ENCODE results near the gene MTA3. TPM values are rescaled to one million over a fixed set of nuclear protein-coding genes. Genes with fewer than 3 reads are reported as not detected.

The MTA3 gene
- total and polyA plus RNA-seq, 8 donors: 16.8 to 28.1 (median 21.6) TPM

DNA sequence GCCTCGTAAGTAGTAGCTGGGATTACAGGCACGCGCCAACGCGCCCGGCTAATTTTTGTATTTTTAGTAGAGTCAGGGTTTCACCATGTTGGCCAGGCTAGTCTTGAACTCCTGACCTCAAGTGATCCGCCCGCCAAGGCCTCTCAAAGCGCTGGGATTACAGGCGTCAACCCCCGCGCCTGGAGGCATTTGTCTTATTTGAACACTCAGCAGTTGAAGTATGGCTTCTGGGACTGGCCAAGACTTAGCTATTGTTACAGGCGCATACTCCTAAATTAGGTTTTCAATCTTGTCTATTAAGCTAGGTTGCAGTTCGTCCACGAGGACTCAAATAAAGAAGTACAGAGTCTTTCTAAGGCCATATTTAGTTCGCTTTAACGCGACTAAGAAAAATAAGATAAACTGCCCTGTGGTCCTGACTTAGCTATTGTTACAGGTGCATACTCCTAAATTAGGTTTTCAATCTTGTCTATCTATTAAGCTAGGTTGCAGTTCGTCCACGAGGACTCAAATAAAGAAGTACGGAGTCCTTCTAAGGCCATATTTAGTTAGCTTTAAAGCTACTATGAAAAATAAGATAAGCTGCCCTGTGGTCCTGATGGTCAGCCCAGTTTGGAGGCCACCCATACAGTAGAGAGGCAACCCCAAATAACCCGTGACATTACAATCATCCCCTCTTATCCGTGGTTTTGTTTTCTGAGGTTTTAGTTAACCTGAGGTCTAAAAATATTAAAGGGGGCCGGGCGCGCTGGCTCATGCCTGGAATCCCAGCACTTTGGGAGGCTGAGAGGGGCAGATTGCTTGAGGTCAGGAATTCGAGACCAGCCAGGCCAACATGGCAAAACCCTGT, 20.8 kb upstream of the MTA3 start:
- no peak overlapping the region for H3K4me3 ChIP-seq
- H3K27ac ChIP-seq: no peak overlapping the region
- WGBS, 2 donors: 92% methylated on average over 27 of the region's 27 CpGs
- FAIRE-seq (no peak), DNase-seq (no peak), ATAC-seq (no peak)
- H3K36me3 ChIP-seq: no peaks in the 10 kb centered on the region
- H3K9me3 ChIP-seq: no peaks in the 10 kb centered on the region
- no peaks in the 10 kb centered on the region for H3K27me3 ChIP-seq
- intact Hi-C loops (cut with DNase I): no loop called here
- TF ChIP-seq, protein P1, sequence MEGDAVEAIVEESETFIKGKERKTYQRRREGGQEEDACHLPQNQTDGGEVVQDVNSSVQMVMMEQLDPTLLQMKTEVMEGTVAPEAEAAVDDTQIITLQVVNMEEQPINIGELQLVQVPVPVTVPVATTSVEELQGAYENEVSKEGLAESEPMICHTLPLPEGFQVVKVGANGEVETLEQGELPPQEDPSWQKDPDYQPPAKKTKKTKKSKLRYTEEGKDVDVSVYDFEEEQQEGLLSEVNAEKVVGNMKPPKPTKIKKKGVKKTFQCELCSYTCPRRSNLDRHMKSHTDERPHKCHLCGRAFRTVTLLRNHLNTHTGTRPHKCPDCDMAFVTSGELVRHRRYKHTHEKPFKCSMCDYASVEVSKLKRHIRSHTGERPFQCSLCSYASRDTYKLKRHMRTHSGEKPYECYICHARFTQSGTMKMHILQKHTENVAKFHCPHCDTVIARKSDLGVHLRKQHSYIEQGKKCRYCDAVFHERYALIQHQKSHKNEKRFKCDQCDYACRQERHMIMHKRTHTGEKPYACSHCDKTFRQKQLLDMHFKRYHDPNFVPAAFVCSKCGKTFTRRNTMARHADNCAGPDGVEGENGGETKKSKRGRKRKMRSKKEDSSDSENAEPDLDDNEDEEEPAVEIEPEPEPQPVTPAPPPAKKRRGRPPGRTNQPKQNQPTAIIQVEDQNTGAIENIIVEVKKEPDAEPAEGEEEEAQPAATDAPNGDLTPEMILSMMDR (IDR thresholded peaks at IDR 0.05): no peak
- H3K4me1 ChIP-seq: no peaks in the 10 kb centered on the region

DNA sequence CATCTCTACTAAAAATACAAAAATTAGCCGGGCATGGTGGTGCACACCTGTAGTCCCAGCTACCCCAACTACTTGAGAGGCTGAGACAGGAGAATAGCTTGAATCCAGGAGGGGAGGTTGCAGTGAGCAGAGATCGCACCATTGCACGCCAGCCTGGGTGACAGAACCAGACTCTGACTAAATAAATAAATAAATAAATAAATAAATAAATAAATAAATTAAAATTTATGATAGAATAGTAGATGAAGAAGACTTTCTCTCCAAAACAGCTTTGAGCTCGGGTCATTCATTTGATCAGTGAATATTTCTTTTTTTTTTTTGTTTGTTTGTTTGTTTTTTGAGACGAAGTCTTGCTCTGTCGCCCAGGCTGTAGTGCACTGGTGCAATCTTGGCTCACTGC, 17.6 kb upstream of the MTA3 start:
- TF ChIP-seq, protein P1 (IDR thresholded peaks at IDR 0.05): no peak
- intact Hi-C loops (cut with DNase I): no loop called here
- Histone ChIP-seq H3K9me3 (no peaks in the 10 kb centered on the region), H3K27me3 (no peaks in the 10 kb centered on the region), H3K4me1 (no peaks in the 10 kb centered on the region), H3K36me3 (no peaks in the 10 kb centered on the region), H3K4me3 (no peak overlapping the region), H3K27ac (no peak overlapping the region)
- DNase-seq (no peak), FAIRE-seq (no peak), ATAC-seq (no peak)
- WGBS, 2 donors: 92 to 93% methylated on average over 6 of the region's 6 CpGs

DNA sequence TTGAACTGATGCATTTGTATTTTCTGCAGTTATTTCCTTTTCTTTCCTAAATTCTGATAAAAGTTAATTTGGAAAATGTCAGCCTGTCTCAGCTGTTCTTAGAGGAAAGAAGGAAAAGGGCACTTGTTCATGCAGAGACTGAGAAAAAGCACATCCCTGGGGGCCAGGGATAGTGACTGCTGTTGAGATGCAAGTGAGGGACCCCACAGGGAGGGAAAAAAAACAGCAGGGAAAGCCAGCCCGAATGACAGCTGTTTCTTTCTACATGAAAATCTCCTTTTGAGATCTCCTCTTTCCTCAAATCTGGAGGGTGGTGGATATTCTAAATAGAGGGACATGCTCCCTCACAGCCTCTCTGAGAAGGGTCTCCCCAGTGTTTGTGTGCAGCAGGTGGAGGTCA, 14.0 kb upstream of the MTA3 start:
- Histone ChIP-seq H3K27me3 (no peaks in the 10 kb centered on the region), H3K9me3 (no peaks in the 10 kb centered on the region), H3K27ac (no peak overlapping the region), H3K4me3 (no peak overlapping the region), H3K4me1 (no peaks in the 10 kb centered on the region), H3K36me3 (no peaks in the 10 kb centered on the region)
- TF ChIP-seq, protein P1 (IDR thresholded peaks at IDR 0.05): no peak
- WGBS, 2 donors: 30 to 48% methylated on average over 1 of the region's 1 CpG
- DNase-seq (no peak), FAIRE-seq (no peak), ATAC-seq (no peak)
- intact Hi-C loops (cut with DNase I): no loop called here

DNA sequence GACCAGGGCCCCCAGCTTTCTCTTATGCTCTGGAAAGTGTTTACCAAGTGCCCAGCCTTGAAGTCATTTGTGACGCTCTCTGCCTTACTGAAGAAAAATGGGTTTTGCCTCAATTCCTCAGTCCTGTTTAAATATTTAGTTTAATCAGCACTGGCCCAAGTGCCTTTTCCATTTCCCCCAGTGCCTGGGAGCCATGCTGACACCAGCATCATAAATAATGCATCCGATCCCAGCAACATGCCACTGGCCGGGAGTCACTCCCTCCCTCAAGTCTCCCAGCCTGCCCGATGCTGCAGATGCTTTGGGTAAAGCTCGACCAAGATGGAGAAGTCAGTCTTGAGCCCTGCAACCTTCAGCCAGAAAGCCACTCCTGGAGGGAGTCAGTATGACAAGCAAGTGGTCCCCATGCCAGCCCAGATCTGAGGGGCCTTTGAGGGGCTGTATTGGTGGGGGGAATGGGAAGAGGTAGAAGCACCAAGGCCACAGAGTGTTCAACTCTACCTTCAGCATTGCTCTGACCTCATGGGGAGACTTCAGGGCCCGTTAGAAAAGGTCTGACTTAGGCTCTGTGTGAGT, 12.0 kb upstream of the MTA3 start:
- intact Hi-C loops (cut with DNase I): no loop called here
- no peaks in the 10 kb centered on the region for H3K4me1 ChIP-seq
- H3K27ac ChIP-seq: no peak overlapping the region
- no peaks in the 10 kb centered on the region for H3K27me3 ChIP-seq
- H3K4me3 ChIP-seq: no peak overlapping the region
- TF ChIP-seq, protein P1 (IDR thresholded peaks at IDR 0.05): no peak
- H3K36me3 ChIP-seq: no peaks in the 10 kb centered on the region
- DNase-seq (no peak), ATAC-seq (no peak), FAIRE-seq (no peak)
- WGBS, 2 donors: 72 to 83% methylated on average over 6 of the region's 6 CpGs
- H3K9me3 ChIP-seq: no peaks in the 10 kb centered on the region

DNA sequence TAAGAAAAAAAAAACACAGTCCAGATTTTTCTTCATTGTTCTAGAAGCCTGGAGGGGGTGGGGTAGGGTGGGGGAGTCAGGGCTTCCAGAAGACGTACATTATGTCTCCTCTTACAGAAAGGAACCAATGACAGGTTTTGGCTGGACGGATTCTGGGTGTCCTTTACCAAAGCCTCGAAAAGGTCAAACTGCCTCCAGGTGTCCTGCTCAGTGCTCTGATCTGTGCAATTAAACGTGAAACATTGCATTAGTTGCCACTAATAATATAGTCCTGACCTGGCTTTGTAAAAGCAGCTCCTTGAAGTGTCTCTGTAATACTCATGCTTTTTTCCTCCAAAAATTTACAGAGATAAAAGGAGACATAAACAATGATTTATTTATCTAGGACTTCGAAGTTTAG, 11.1 kb upstream of the MTA3 start:
- 57 to 60% methylated on average over 5 of the region's 5 CpGs for WGBS, 2 donors
- ATAC-seq (no peak), FAIRE-seq (no peak), DNase-seq (no peak)
- Histone ChIP-seq H3K36me3 (no peaks in the 10 kb centered on the region), H3K9me3 (no peaks in the 10 kb centered on the region), H3K27me3 (no peaks in the 10 kb centered on the region), H3K4me3 (no peak overlapping the region), H3K27ac (no peak overlapping the region), H3K4me1 (peaks cover 1 to 7% (median 6%) of the 10 kb centered on the region in 3 donors)
- intact Hi-C loops (cut with DNase I): no loop called here
- TF ChIP-seq, protein P1 (IDR thresholded peaks at IDR 0.05): no peak
